Endothelial cell (in vitro differentiated cells): ENCODE measurements around the gene HRAS. TPM values are rescaled to one million over a fixed set of nuclear protein-coding genes. Genes with fewer than 3 reads are reported as not detected.
A peak's percentile ranks its signal among the peaks of the same experiment; 100 is the strongest.

Experiments
- DNase-seq: peaks from one replicate; pipeline ENCODE4 v3.0.0; 2021; ENCODE audit warnings: low spot score
- H3K27ac Mint-ChIP-seq: one replicate; pipeline ENCODE4 v1.8.0; 2021; ENCODE audit warnings: mixed read lengths, inconsistent platforms; ENCODE audit not compliant: unreplicated experiment
- H3K27me3 Mint-ChIP-seq: one replicate; pipeline ENCODE4 v1.8.0; 2021; ENCODE audit warnings: mild to moderate bottlenecking, moderate library complexity, mixed read lengths, inconsistent platforms; ENCODE audit not compliant: unreplicated experiment
- H3K36me3 Mint-ChIP-seq: one replicate; pipeline ENCODE4 v1.8.0; 2021; ENCODE audit warnings: mild to moderate bottlenecking, low read depth, mixed read lengths, inconsistent platforms; ENCODE audit not compliant: unreplicated experiment
- H3K4me1 Mint-ChIP-seq: one replicate; pipeline ENCODE4 v1.8.0; 2021; ENCODE audit warnings: mild to moderate bottlenecking, mixed read lengths, inconsistent platforms; ENCODE audit not compliant: unreplicated experiment
- H3K4me3 Mint-ChIP-seq: one replicate; pipeline ENCODE4 v1.8.0; 2021; ENCODE audit warnings: mild to moderate bottlenecking, mixed read lengths, inconsistent platforms; ENCODE audit not compliant: unreplicated experiment
- H3K9me3 Mint-ChIP-seq: one replicate; pipeline ENCODE4 v1.8.0; 2021; ENCODE audit warnings: mixed read lengths, inconsistent platforms; ENCODE audit not compliant: unreplicated experiment
- total RNA-seq: library from RNA; stranded (reverse); fragmentation: NEBNext Ultra II Directional; extraction: Animal tissue kit (Norgen Biotek cat#: 25700); gene quantifications from one replicate; pipeline ENCODE4 v1.2.1, GENCODE V29; 2021; ENCODE audit not compliant: unreplicated experiment
- TF ChIP-seq, protein P1 (sequence below): fragments of 200-600 bp; sonication (generic); IDR thresholded peaks from one replicate; pipeline ENCODE4 v1.5.0; 2021; ENCODE audit warnings: antibody characterized with exemption; ENCODE audit not compliant: unreplicated experiment

The HRAS gene
- total RNA-seq, 1 donor from 2014 or later = 92.4 TPM

DNA sequence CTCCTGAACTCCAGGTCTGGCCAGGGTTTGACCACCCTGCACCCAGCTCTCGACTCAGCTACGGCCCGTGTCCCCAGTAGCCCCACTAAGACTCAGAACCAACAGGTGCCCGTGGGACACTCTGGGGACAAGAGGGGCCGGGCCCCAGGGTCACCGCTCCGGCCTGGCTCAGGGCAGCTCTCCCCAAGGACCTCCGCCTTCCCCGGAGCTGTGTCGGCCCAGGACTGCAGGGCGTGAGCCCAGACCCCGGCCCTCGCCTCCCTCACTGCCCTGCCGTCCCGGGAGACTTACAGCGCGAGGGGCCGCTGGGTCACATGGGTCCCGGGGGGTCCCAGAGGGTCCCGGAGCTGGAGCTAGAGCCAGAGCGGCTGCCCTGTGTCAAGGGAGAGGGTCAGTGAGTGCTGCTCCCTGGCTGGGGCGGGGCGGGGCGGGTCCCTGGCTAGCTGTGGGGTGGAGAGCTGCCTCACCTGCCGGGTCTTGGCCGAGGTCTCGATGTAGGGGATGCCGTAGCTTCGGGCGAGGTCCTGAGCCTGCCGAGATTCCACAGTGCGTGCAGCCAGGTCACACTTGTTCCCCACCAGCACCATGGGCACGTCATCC, 2.3 kb downstream of the HRAS start:
- Mint-ChIP-seq H3K9me3 (no peaks in the 10 kb centered on the region), H3K36me3 (peaks cover 6% of the 10 kb centered on the region), H3K4me1 (peaks cover 7% of the 10 kb centered on the region), H3K27me3 (peaks cover 11% of the 10 kb centered on the region), H3K4me3 (no peak overlapping the region), H3K27ac (peak overlapping the region; percentile 24)
- TF ChIP-seq, protein P1, sequence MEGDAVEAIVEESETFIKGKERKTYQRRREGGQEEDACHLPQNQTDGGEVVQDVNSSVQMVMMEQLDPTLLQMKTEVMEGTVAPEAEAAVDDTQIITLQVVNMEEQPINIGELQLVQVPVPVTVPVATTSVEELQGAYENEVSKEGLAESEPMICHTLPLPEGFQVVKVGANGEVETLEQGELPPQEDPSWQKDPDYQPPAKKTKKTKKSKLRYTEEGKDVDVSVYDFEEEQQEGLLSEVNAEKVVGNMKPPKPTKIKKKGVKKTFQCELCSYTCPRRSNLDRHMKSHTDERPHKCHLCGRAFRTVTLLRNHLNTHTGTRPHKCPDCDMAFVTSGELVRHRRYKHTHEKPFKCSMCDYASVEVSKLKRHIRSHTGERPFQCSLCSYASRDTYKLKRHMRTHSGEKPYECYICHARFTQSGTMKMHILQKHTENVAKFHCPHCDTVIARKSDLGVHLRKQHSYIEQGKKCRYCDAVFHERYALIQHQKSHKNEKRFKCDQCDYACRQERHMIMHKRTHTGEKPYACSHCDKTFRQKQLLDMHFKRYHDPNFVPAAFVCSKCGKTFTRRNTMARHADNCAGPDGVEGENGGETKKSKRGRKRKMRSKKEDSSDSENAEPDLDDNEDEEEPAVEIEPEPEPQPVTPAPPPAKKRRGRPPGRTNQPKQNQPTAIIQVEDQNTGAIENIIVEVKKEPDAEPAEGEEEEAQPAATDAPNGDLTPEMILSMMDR = no peak
- DNase-seq = no peak

DNA sequence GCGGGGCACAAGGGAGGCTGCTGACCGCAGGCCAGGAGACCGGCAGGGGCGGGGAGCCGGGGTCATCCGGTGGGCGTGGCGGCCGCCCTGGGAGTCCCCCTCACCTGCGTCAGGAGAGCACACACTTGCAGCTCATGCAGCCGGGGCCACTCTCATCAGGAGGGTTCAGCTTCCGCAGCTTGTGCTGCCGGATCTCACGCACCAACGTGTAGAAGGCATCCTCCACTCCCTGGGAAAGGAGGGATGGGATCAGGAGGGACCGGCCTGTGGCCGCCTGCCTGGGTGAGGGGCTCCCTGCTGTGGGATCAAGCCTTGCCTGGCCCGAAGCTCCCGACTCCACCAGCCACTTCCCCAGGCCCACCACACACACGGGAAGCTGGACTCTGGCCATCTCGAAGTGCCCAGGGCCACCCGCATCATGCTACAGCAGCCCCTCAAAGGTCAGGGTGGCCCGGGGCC, 2.8 kb downstream of the HRAS start:
- no peak overlapping the region for H3K27ac Mint-ChIP-seq

DNA sequence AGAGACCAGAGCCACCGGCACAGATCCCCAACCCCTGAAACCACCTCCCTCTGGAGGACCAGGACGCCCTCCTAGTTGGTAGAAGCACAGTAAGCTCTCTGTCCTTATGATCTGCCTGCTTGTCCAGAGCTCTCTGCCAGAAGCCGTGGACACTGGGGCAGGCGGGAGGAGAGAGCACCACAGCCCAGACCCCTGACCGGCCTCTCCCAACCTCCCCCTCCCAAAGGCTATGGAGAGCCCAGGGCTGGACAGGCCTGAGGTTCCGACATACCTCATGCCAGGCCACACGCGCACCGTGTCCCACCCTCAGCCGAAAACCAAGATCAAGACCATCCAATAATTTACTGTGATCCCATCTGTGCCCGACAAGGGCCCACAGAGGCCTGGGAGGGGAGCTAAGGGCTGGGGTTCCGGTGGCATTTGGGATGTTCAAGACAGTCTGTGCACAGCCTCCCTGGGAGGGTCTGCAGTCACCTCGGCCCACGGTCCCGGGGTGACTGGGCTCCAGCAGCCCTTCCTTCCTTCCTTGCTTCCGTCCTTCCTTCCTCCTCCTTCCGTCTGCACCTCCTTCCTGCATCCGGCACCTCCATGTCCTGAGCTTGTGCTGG, 3.4 kb downstream of the HRAS start:
- DNase-seq = no peak
- peaks cover 7% of the 10 kb centered on the region for H3K4me1 Mint-ChIP-seq
- peak overlapping the region; percentile 67 for H3K4me3 Mint-ChIP-seq
- H3K27me3 Mint-ChIP-seq = peaks cover 9% of the 10 kb centered on the region
- H3K36me3 Mint-ChIP-seq = peaks cover 6% of the 10 kb centered on the region
- peak overlapping the region; percentile 84 for H3K27ac Mint-ChIP-seq
- TF ChIP-seq, protein P1 = no peak
- H3K9me3 Mint-ChIP-seq = no peaks in the 10 kb centered on the region

More for the DNA sequence above, 2.8 kb downstream of the HRAS start:
- H3K27me3 Mint-ChIP-seq = peaks cover 9% of the 10 kb centered on the region
- DNase-seq = no peak
- peaks cover 6% of the 10 kb centered on the region for H3K36me3 Mint-ChIP-seq
- no peaks in the 10 kb centered on the region for H3K9me3 Mint-ChIP-seq
- TF ChIP-seq, protein P1 = no peak
- H3K4me3 Mint-ChIP-seq = no peak overlapping the region
- H3K4me1 Mint-ChIP-seq = peaks cover 7% of the 10 kb centered on the region

DNA sequence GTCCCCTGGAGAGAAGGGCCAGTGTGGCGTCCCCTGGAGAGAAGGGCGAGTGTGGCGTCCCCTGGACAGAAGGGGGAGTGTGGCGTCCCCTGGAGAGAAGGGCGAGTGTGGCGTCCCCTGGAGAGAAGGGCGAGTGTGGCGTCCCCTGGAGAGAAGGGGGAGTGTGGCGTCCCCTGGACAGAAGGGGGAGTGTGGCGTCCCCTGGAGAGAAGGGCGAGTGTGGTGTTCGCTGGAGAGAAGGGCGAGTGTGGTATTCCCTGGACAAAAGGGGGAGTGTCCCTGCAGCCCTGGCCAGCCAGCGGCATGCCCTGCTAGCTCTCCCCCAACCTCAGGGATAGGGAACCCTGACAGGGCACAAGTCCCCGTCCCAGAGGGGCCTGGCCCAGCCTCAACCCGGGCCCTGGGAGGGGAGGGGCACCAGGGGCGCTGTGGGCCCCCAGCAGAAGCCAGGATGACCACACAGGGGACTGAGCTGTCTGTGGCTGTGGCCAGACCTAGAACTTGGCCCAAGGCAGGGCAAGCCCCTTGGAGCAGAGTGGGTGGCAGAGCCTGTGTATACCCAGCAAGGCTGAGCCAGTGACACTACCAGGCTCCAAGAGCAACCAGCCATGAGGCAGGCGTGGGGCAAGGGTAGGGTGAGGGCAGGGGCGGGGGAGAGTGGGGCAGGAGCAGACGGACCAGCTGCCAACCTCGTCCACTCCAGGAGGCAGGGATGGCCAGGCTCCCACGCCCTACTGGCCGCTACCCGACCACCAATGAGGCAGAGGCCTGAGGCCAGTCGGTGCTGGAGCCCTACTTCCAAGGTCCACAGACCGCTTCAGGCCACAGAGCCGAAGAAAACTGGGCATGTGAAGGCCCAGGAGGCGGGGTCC, 4.2 kb downstream of the HRAS start:
- Mint-ChIP-seq H3K9me3 (no peaks in the 10 kb centered on the region), H3K4me3 (peak overlapping the region; percentile 67)
- TF ChIP-seq, protein P1 = no peak

More for the DNA sequence above, 4.2 kb downstream of the HRAS start:
- no peak overlapping the region for H3K27ac Mint-ChIP-seq
- peaks cover 6% of the 10 kb centered on the region for H3K36me3 Mint-ChIP-seq
- DNase-seq = no peak
- H3K27me3 Mint-ChIP-seq = peaks cover 9% of the 10 kb centered on the region
- peaks cover 6% of the 10 kb centered on the region for H3K4me1 Mint-ChIP-seq
